ENCODE measurements around the gene SMIM44. TPM values are rescaled to one million over a fixed set of nuclear protein-coding genes. Genes with fewer than 3 reads are reported as not detected.

SMIM44 gene
- total RNA-seq, 2 donors from 2014 or later: not detected

DNA sequence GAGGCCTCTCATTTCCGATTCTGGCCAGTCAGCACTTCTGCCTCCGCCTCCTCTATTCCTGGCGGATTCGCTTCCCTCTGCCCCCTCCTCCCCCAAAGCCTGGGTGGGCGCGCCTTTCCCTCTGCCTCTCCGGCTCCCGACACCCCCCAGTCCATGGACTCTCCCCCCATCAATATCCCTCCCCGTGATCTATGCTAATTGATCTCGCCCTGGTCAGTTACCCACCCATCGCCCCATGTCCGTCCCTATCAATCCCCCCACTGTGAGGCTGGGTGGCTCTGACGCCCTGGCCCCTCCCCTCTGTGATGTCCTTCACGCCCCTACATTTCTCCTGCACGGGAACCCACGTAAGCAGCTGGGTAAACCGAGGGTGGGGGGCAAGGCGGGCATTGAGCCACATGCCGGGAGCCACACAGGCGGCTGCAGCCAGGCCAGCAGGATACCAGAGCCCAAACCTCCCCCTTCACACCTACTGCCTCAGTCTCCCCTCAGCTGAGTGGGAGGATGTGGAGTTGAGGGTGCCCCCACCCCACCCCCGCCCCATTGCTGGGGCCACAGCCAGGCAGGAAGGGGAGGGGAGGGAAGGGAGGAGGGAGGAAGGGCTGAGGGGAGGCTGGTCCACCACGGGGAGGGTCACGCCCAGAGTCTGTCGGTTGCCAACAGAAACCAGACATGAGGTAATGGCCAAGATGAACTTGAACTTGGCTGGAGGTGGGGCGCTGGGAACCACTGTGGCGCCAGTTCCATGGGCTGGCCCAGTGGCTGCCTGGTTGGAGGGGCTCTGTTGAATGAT, 24.0 kb downstream of the SMIM44 start:
- Histone ChIP-seq H3K27ac (ENCODE audit: low read depth, low read length) (peak overlapping the region; percentile 55), H3K27me3 (ENCODE audit: control insufficient read depth, insufficient read depth, low read length, poor library complexity, severe bottlenecking) (peaks cover 20% of the 10 kb centered on the region), H3K9me3 (ENCODE audit: control insufficient read depth, low read length) (no peaks in the 10 kb centered on the region), H3K9ac (ENCODE audit: extremely low read depth, low read length, poor library complexity, severe bottlenecking) (no peak overlapping the region), H3K4me1 (ENCODE audit: control insufficient read depth, insufficient read depth, low read length) (peaks cover 8% of the 10 kb centered on the region), H3K36me3 (ENCODE audit: control insufficient read depth, insufficient read depth, low read length) (no peaks in the 10 kb centered on the region), H3K4me3 (ENCODE audit: low read length) (no peak overlapping the region)
- Mint-ChIP-seq H3K36me3 (ENCODE audit: low read depth) (no peaks in the 10 kb centered on the region), H3K27me3 (ENCODE audit: insufficient read depth) (peaks cover 17% of the 10 kb centered on the region), H3K4me3 (peak overlapping the region; percentile 38), H3K27ac (no peak overlapping the region), H3K4me1 (peaks cover 10% of the 10 kb centered on the region), H3K9me3 (no peaks in the 10 kb centered on the region)
- peak; percentile 90 for DNase-seq
- 23 to 32% methylated on average over 4 to 26 of the region's 26 CpGs for WGBS, 2 experiments (ENCODE audit: insufficient coverage in 1 of 2, insufficient read length in 1 of 2)
- no peak for TF ChIP-seq CTCF (conservative IDR thresholded peaks at IDR 0.05)

- Histone ChIP-seq H3K4me1 (ENCODE audit: control insufficient read depth, insufficient read depth, low read length) (peaks cover 8% of the 10 kb centered on the region), H3K9me3 (ENCODE audit: control insufficient read depth, low read length) (no peaks in the 10 kb centered on the region), H3K36me3 (ENCODE audit: control insufficient read depth, insufficient read depth, low read length) (no peaks in the 10 kb centered on the region), H3K4me3 (ENCODE audit: low read length) (no peak overlapping the region), H3K27ac (ENCODE audit: low read depth, low read length) (peak overlapping the region; percentile 55), H3K27me3 (ENCODE audit: control insufficient read depth, insufficient read depth, low read length, poor library complexity, severe bottlenecking) (peaks cover 12% of the 10 kb centered on the region), H3K9ac (ENCODE audit: extremely low read depth, low read length, poor library complexity, severe bottlenecking) (no peak overlapping the region)
- peak; percentile 76 for DNase-seq
- peaks cover 15% of the 10 kb centered on the region for H3K27me3 Mint-ChIP-seq (ENCODE audit: insufficient read depth)
- H3K4me1 Mint-ChIP-seq: peaks cover 10% of the 10 kb centered on the region
- WGBS, 2 experiments (ENCODE audit: insufficient coverage in 1 of 2, insufficient read length in 1 of 2): 43 to 68% methylated on average over 4 to 19 of the region's 19 CpGs
- H3K4me3 Mint-ChIP-seq: peak overlapping the region; percentile 38
- no peaks in the 10 kb centered on the region for H3K36me3 Mint-ChIP-seq (ENCODE audit: low read depth)
- no peak for TF ChIP-seq CTCF (conservative IDR thresholded peaks at IDR 0.05)
- no peak overlapping the region for H3K27ac Mint-ChIP-seq
- no peaks in the 10 kb centered on the region for H3K9me3 Mint-ChIP-seq
Observed at GRCh38 chr19:3458229-3459088, 24.8 kb downstream of the SMIM44 start.

GRCh38 chr19:3457528-3458228, 25.6 kb downstream of the SMIM44 start:
- H3K27ac ChIP-seq (ENCODE audit: low read depth, low read length): no peak overlapping the region
- H3K4me1 Mint-ChIP-seq: peaks cover 8% of the 10 kb centered on the region
- TF ChIP-seq CTCF (conservative IDR thresholded peaks at IDR 0.05): no peak
- no peaks in the 10 kb centered on the region for H3K9me3 ChIP-seq (ENCODE audit: control insufficient read depth, low read length)
- H3K4me1 ChIP-seq (ENCODE audit: control insufficient read depth, insufficient read depth, low read length): peaks cover 8% of the 10 kb centered on the region
- no peak overlapping the region for H3K27ac Mint-ChIP-seq
- no peaks in the 10 kb centered on the region for H3K36me3 ChIP-seq (ENCODE audit: control insufficient read depth, insufficient read depth, low read length)
- no peaks in the 10 kb centered on the region for H3K36me3 Mint-ChIP-seq (ENCODE audit: low read depth)
- no peak overlapping the region for H3K9ac ChIP-seq (ENCODE audit: extremely low read depth, low read length, poor library complexity, severe bottlenecking)
- H3K4me3 ChIP-seq (ENCODE audit: low read length): no peak overlapping the region
- DNase-seq: peak; percentile 73
- no peaks in the 10 kb centered on the region for H3K9me3 Mint-ChIP-seq
- 28 to 51% methylated on average over 6 to 22 of the region's 22 CpGs for WGBS, 2 experiments (ENCODE audit: insufficient coverage in 1 of 2, insufficient read length in 1 of 2)
- H3K27me3 ChIP-seq (ENCODE audit: control insufficient read depth, insufficient read depth, low read length, poor library complexity, severe bottlenecking): peaks cover 5% of the 10 kb centered on the region
- H3K4me3 Mint-ChIP-seq: no peak overlapping the region
- H3K27me3 Mint-ChIP-seq (ENCODE audit: insufficient read depth): peaks cover 11% of the 10 kb centered on the region
